ENCODE measurements around the gene ULK4. TPM values are rescaled to one million over a fixed set of nuclear protein-coding genes. Genes with fewer than 3 reads are reported as not detected.

ULK4 gene
- total and polyA plus RNA-seq, 2 of the 8 experiments (the other 6 are each of a cell fraction or from before 2014, with no cell fraction given), result 3.0 to 10.8 TPM

GRCh38 chr3:41660510-41660909, 301.4 kb downstream of the ULK4 start:
- Histone ChIP-seq H3K4me3 (ENCODE audit: extremely low read depth in 1 of 4, insufficient read depth in 2 of 4, low read depth in 3 of 4, low read length in 4 of 4) (no peak overlapping the region), H3K27ac (ENCODE audit: low read depth, low read length) (no peak overlapping the region), H2AFZ (ENCODE audit: low read length) (no peak overlapping the region), H3K56ac (replicated peaks; ENCODE audit: insufficient read length, low read depth, low read length) (no peak overlapping the region), H2BK5ac (ENCODE audit: low read depth, low read length) (no peak overlapping the region), H2BK120ac (replicated peaks; ENCODE audit: low read depth, low read length) (no peak overlapping the region), H2BK15ac (ENCODE audit: low read length) (no peak overlapping the region), H4K8ac (ENCODE audit: extremely low read depth, insufficient read depth, low read length) (no peak overlapping the region), H4K5ac (ENCODE audit: insufficient read length, low read depth, low read length) (no peak overlapping the region), H3K27me3 (replicated peaks in 1 of 4; ENCODE audit: control insufficient read depth in 3 of 4, extremely low read depth in 1 of 4, insufficient read depth in 3 of 4, low read length in 3 of 4) (peaks cover 0 to 1% (median 0%) of the 10 kb centered on the region in 4 experiments; a peak in 1 of 7 replicates), H4K20me1 (replicated peaks in 1 of 2; ENCODE audit: control insufficient read depth in 1 of 2, insufficient read depth in 2 of 2, low read length in 2 of 2) (no peaks in the 10 kb centered on the region), H3K9ac (replicated peaks in 1 of 4; ENCODE audit: extremely low read depth in 1 of 4, low read depth in 3 of 4, low read length in 3 of 4) (no peak overlapping the region), H3K9me3 (ENCODE audit: insufficient read depth in 2 of 2, low read depth in 1 of 2, low read length in 1 of 2) (peaks cover 0 to 4% of the 10 kb centered on the region in 2 experiments; a peak in 1 of 4 replicates), H3K14ac (ENCODE audit: insufficient read length) (no peak overlapping the region), H2BK20ac (ENCODE audit: low read length) (no peak overlapping the region), H3K79me1 (ENCODE audit: low read depth, low read length) (no peaks in the 10 kb centered on the region), H3K23me2 (ENCODE audit: low read depth, low read length) (no peaks in the 10 kb centered on the region), H3K4me2 (ENCODE audit: insufficient read depth in 1 of 2, low read depth in 2 of 2, low read length in 2 of 2) (no peak overlapping the region), H3K36me3 (ENCODE audit: control insufficient read depth in 2 of 4, insufficient read depth in 4 of 4, low read length in 3 of 4) (no peaks in the 10 kb centered on the region; a peak in 1 of 8 replicates), H3K4me1 (replicated peaks in 1 of 4; ENCODE audit: control insufficient read depth in 3 of 4, insufficient read depth in 4 of 4, low read length in 3 of 4) (no peaks in the 10 kb centered on the region), H3K23ac (ENCODE audit: insufficient read length) (no peak overlapping the region), H2BK12ac (ENCODE audit: low read depth, low read length) (no peak overlapping the region), H4K91ac (replicated peaks; ENCODE audit: insufficient read length, low read length) (no peak overlapping the region), H3K18ac (ENCODE audit: extremely low read depth, low read length) (no peak overlapping the region), H3K4ac (replicated peaks; ENCODE audit: insufficient read length, low read depth, low read length) (no peak overlapping the region), H2AK5ac (ENCODE audit: low read depth, low read length) (no peak overlapping the region), H3K79me2 (ENCODE audit: control insufficient read depth in 1 of 2, insufficient read depth in 2 of 2, low read length in 2 of 2) (no peaks in the 10 kb centered on the region)
- CTCF ChIA-PET (ENCODE audit: partially characterized antibody), result interaction anchor here (0.6 kb wide), 1 partner anchor 12 kb away, joined by 3 read pairs; no protein-coding TSS in a partner anchor
- DNase-seq (ENCODE audit: low read depth in 1 of 2, low spot score in 2 of 2) (no peak), FAIRE-seq (no peak)
- 86% methylated on average over 1 of the region's 1 CpG; no CpG with 5 or more reads in 1 of the 2 experiments for WGBS, 2 experiments (ENCODE audit: extremely low coverage in 1 of 2, insufficient coverage in 1 of 2, insufficient read length in 1 of 2, insufficient replicate concordance in 2 of 2, low coverage in 1 of 2, low lambda C conversion rate in 2 of 2, missing lambda C conversion rate in 1 of 2)
- POLR2A ChIA-PET (ENCODE audit: partially characterized antibody), result no interaction called here
- no peak for TF ChIP-seq JUND (IDR thresholded peaks at IDR 0.05; ENCODE audit: low read length)

All from H1 (cell line).